Effector memory CD8-positive, alpha-beta T cell (primary cell): ENCODE measurements around the gene CD93.

ENCODE experiments used
- ATAC-seq: fragments of 150-1000 bp; cut with Tn5 transposase; replicated peaks from 2 replicates; pipeline ENCODE4 v1.10.0; 2021; ENCODE audit warnings: mild to moderate bottlenecking, moderate library complexity
- DNase-seq, 3 experiments: peaks; one replicate each; pipeline ENCODE4 v3.0.0; 2021
- H3K27ac Mint-ChIP-seq, 2 donors: one replicate each; pipeline ENCODE4 v1.8.0; 2022; ENCODE audit warnings: mild to moderate bottlenecking in 2 of 2, mixed read lengths in 2 of 2, moderate library complexity in 2 of 2
- H3K27me3 Mint-ChIP-seq, 2 donors: one replicate each; pipeline ENCODE4 v1.8.0; 2022; ENCODE audit warnings: mixed read lengths in 2 of 2
- H3K36me3 Mint-ChIP-seq: one replicate; pipeline ENCODE4 v1.8.0; 2022; ENCODE audit warnings: mild to moderate bottlenecking, moderate library complexity, mixed read lengths; ENCODE audit not compliant: insufficient read depth
- H3K4me1 Mint-ChIP-seq, 2 donors: one replicate each; pipeline ENCODE4 v1.8.0; 2022; ENCODE audit warnings: low read depth in 2 of 2, mixed read lengths in 2 of 2
- H3K4me3 Mint-ChIP-seq, 2 donors: one replicate each; pipeline ENCODE4 v1.8.0; 2022; ENCODE audit warnings: mild to moderate bottlenecking in 2 of 2, mixed read lengths in 2 of 2, moderate library complexity in 2 of 2
- H3K9me3 Mint-ChIP-seq, 2 donors: one replicate each; pipeline ENCODE4 v1.8.0; 2022; ENCODE audit warnings: mixed read lengths in 2 of 2
- total RNA-seq, 9 experiments: gene quantifications; one replicate each; lab custom pipeline; 2026; lab: John Stamatoyannopoulos, UW

Gene CD93
- total RNA-seq = 0.18 to 1.8 (median 0.67) reads per million in 9 experiments

GRCh38 chr20:23086056-23086566 is at the start of gene CD93:
CD93 (minus strand) TSS chr20:23086324; CDS start chr20:23086192, 132 bp downstream.
- DNase-seq (peak in 2 of 3 experiments; percentile 7 to 9), ATAC-seq (peak; percentile 77)
- Mint-ChIP-seq H3K4me1 (peaks cover 5 to 12% of the 10 kb centered on the region in 2 donors), H3K4me3 (peak within 1 kb of the TSS; percentile 53 to 73), H3K27ac (peak within 1 kb of the TSS; percentile 74 to 79), H3K9me3 (no peaks in the 10 kb centered on the region), H3K27me3 (peaks cover 4 to 21% of the 10 kb centered on the region in 2 donors), H3K36me3 (peaks cover 9% of the 10 kb centered on the region)

GRCh38 chr20:23133560-23133998 is 47.5 kb upstream of the CD93 start:
- ATAC-seq = no peak
- H3K4me3 Mint-ChIP-seq = no peak overlapping the region
- H3K36me3 Mint-ChIP-seq = no peaks in the 10 kb centered on the region
- H3K27me3 Mint-ChIP-seq = no peaks in the 10 kb centered on the region
- H3K9me3 Mint-ChIP-seq = no peaks in the 10 kb centered on the region
- H3K27ac Mint-ChIP-seq = no peak overlapping the region
- H3K4me1 Mint-ChIP-seq = no peaks in the 10 kb centered on the region
- no peak for DNase-seq

DNA sequence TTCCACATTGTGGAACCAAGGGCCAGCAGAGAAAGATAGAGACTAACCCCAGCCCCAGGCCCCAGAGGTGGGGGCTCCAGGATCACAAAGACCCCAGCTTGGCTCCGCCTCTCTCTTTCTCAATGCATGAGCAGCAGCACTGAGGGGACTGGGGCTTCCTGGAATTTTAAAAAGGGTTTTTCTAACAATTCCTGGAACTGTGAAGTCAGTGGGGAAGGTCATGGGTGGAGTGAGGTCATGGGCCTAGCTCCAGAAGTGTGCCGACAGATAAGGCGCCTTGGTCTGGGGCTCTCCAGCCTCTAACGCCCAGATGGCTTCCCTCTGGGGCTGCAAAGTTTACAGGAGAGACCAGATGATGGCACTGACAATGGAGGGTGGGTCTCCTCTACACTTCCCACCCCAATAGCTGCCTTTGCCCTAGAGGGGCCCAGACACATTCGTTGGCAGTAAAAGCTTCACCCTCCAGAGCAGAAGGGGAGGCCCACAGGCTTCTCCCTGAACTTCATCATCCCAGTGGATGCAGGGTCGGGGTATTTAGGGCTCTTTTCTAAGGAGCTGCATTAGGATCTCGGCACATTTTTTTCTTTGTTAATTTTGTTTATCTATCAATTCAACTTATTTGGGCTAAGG is 46.9 kb upstream of the CD93 start:
- Mint-ChIP-seq H3K9me3 (no peaks in the 10 kb centered on the region), H3K27me3 (no peaks in the 10 kb centered on the region), H3K4me3 (no peak overlapping the region), H3K36me3 (no peaks in the 10 kb centered on the region), H3K4me1 (no peaks in the 10 kb centered on the region), H3K27ac (no peak overlapping the region)
- ATAC-seq = no peak
- DNase-seq = no peak

DNA sequence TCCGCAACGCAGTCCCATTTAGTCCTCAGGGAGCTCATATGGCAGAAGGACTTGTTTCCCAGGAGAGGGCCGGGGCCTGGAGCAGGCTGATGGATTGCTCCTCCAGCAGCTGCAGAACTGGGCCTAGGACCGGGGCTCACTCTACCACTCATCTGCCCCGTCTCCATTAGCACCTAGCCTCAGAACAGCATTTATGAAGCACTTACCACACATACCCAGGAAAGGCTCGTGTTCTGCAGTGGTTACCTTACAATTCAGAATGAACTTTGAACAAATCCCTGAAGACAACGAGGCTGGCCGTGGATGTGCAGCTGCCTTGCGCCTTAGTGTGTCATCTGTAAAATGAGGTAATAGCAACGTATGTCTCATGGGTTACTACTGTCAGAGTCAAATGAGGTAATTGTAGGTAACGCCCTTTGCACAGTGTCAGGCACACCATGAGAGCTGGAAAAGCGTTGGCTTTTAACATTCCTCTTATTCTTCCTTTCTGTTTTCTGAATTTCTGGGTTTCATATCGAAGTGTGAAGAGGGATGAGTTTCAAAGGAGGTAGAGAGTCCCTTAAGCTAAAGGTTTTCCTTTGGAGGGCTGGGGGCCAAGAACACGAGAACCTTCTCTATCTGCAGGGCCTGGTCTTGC is 46.3 kb upstream of the CD93 start:
- Mint-ChIP-seq H3K36me3 (no peaks in the 10 kb centered on the region), H3K27me3 (no peaks in the 10 kb centered on the region), H3K4me3 (no peak overlapping the region), H3K9me3 (no peaks in the 10 kb centered on the region), H3K27ac (no peak overlapping the region), H3K4me1 (no peaks in the 10 kb centered on the region)
- DNase-seq (no peak), ATAC-seq (no peak)

DNA sequence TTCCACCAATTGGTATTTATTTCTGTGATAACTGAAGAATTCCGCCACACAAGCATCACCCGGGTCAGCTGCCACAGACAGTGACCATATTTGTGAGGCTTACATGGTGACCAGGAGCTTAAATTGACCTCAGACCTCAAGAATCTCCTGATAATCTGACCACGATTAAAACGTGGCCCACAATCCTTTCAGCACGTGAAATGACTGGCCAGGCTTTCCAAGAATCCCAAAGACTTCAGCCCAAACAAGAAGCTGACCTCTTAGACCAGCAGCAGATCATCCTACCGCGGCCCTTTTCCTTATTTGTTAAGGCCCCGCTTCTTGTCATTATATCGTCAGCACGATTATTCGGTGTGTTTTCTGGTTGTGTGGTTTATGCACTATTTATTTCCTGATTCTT is 45.6 kb upstream of the CD93 start:
- no peak overlapping the region for H3K27ac Mint-ChIP-seq
- no peaks in the 10 kb centered on the region for H3K36me3 Mint-ChIP-seq
- no peak overlapping the region for H3K4me3 Mint-ChIP-seq

DNA sequence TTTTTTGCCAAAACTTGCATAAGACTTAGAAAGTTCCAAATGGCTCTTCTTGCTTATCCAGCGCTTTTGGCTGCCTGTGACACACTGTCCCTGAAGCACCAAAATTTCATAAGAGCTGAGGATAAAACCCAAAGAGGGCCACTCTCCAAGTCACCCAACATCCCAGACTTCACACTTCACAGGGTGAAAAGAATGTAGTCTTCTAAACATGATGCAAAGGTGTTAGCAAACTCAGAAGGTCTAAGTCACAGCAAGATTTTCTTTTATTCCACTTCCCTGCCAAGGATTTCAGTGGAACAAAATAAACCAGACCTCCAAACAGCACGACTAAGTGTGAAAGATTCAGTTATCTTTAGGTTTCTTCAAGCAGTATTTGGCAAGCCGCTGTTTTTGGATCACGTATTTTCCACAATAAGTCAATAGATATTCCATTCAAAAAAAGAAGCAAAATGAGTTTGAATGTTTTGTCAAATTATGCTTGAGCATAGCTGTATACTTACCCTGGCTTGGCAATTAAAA is 44.6 kb upstream of the CD93 start:
- Mint-ChIP-seq H3K27ac (no peak overlapping the region), H3K9me3 (no peaks in the 10 kb centered on the region), H3K36me3 (no peaks in the 10 kb centered on the region), H3K27me3 (peaks cover 0 to 9% of the 10 kb centered on the region in 2 donors), H3K4me1 (no peaks in the 10 kb centered on the region), H3K4me3 (no peak overlapping the region)
- DNase-seq (no peak), ATAC-seq (no peak)

More for the DNA sequence above, 45.6 kb upstream of the CD93 start:
- Mint-ChIP-seq H3K9me3 (no peaks in the 10 kb centered on the region), H3K4me1 (no peaks in the 10 kb centered on the region), H3K27me3 (peaks cover 0 to 5% of the 10 kb centered on the region in 2 donors)
- ATAC-seq (no peak), DNase-seq (no peak)

GRCh38 chr20:23129891-23130621 is 43.9 kb upstream of the CD93 start:
- H3K9me3 Mint-ChIP-seq = no peaks in the 10 kb centered on the region

GRCh38 chr20:23129266-23129665 is 43.1 kb upstream of the CD93 start:
- H3K9me3 Mint-ChIP-seq = no peaks in the 10 kb centered on the region
- H3K4me3 Mint-ChIP-seq = no peak overlapping the region
- H3K27me3 Mint-ChIP-seq = peaks cover 0 to 9% of the 10 kb centered on the region in 2 donors
- ATAC-seq = no peak
- no peak overlapping the region for H3K27ac Mint-ChIP-seq
- no peak for DNase-seq
- H3K36me3 Mint-ChIP-seq = no peaks in the 10 kb centered on the region
- H3K4me1 Mint-ChIP-seq = no peaks in the 10 kb centered on the region

More at GRCh38 chr20:23129891-23130621, 43.9 kb upstream of the CD93 start:
- ATAC-seq (no peak), DNase-seq (no peak)
- no peaks in the 10 kb centered on the region for H3K36me3 Mint-ChIP-seq
- H3K4me1 Mint-ChIP-seq = no peaks in the 10 kb centered on the region
- peaks cover 0 to 9% of the 10 kb centered on the region in 2 donors for H3K27me3 Mint-ChIP-seq
- no peak overlapping the region for H3K27ac Mint-ChIP-seq
- H3K4me3 Mint-ChIP-seq = no peak overlapping the region

DNA sequence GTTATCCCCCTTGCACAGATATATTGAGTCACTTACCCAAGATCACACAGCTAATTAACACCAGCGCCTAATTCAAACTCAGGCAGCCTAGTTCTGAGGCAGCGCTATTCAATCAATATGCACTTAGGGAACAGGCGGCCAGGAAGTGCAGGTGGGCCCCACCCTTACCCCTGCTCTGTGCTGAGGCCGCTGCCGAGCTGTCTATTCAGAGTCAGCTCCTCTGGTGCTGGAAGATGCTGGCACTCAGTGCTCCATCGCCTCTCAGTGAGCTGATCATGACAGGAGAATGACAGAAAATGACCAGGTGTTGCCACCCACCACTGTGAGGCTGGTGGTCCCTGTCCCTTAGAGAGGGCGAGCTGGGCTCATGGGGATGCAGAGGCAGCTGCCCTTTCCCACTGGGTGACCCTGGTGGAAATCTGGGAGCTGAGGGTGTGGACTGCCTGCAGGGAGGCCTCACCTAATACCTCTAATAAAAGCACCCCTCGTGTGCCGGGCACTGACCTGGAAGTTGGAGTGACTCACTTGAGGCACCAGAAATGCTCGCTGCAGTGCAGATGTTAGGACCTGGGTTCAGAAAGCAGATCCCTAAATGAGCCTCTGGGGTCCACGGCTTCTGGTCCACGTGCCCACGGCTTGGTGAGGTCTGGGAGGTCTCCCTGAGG is 42.5 kb upstream of the CD93 start:
- peaks cover 0 to 14% of the 10 kb centered on the region in 2 donors for H3K27me3 Mint-ChIP-seq
- H3K4me1 Mint-ChIP-seq = no peaks in the 10 kb centered on the region
- no peaks in the 10 kb centered on the region for H3K36me3 Mint-ChIP-seq
- H3K27ac Mint-ChIP-seq = no peak overlapping the region
- no peak overlapping the region for H3K4me3 Mint-ChIP-seq
- DNase-seq (no peak), ATAC-seq (no peak)
- no peaks in the 10 kb centered on the region for H3K9me3 Mint-ChIP-seq

- Mint-ChIP-seq H3K36me3 (no peaks in the 10 kb centered on the region), H3K9me3 (no peaks in the 10 kb centered on the region), H3K4me1 (no peaks in the 10 kb centered on the region), H3K27ac (no peak overlapping the region), H3K27me3 (peaks cover 4 to 21% of the 10 kb centered on the region in 2 donors), H3K4me3 (no peak overlapping the region)
- DNase-seq (no peak), ATAC-seq (no peak)
Observed at GRCh38 chr20:23127506-23128279, 41.6 kb upstream of the CD93 start.

DNA sequence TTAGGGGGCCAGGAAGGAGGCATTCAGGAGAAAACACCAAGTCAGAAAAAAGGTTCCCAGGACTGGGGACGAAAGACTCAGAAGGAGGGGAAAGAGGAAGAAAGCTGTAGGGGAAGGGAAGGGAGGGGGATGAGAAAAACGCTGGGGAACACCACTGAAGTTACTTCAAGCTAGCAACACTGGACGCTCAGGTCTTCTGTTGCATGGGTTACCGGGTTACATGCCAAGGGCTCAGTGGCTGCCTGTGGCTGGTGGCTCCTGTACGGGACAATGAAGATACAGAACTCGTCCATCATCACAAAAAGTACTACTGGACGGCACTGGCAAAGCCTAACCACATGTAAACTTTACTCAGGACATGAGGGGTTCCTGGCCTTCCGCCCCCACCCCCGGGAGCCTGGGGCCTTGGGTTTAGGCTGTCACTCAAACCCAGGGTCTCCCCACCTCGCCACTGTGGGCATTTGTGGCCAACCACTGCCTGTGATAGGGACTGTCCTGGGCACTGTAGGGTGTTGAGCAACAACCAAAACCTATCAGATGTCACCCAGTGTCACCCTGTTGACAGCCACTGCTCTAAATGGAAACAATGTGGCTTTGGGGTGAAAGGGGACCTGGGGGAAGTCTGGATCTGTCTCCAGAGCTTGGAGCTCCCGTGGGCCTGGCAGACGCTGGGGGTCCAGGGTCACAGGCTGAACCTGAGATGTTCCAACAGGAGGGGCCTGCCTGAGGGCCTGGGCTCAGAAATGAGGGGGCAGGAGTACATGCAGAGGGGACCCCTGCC is 40.3 kb upstream of the CD93 start:
- DNase-seq = no peak
- no peaks in the 10 kb centered on the region for H3K36me3 Mint-ChIP-seq
- peaks cover 6 to 27% of the 10 kb centered on the region in 2 donors for H3K27me3 Mint-ChIP-seq
- no peaks in the 10 kb centered on the region for H3K4me1 Mint-ChIP-seq
- no peaks in the 10 kb centered on the region for H3K9me3 Mint-ChIP-seq
- no peak overlapping the region for H3K4me3 Mint-ChIP-seq
- peak overlapping the region in 1 of 2 donors; percentile 26 for H3K27ac Mint-ChIP-seq
- no peak for ATAC-seq

- peaks cover 6 to 32% of the 10 kb centered on the region in 2 donors for H3K27me3 Mint-ChIP-seq
- H3K36me3 Mint-ChIP-seq = no peaks in the 10 kb centered on the region
- H3K4me3 Mint-ChIP-seq = no peak overlapping the region
- no peak for ATAC-seq
- no peak for DNase-seq
- no peak overlapping the region for H3K27ac Mint-ChIP-seq
- no peaks in the 10 kb centered on the region for H3K4me1 Mint-ChIP-seq
- no peaks in the 10 kb centered on the region for H3K9me3 Mint-ChIP-seq
Observed at GRCh38 chr20:23125625-23126191, 39.6 kb upstream of the CD93 start.
